Measurements from ENCODE around the gene SKI. TPM values are rescaled to one million over a fixed set of nuclear protein-coding genes. Genes with fewer than 3 reads are reported as not detected.

The SKI gene
- total RNA-seq, 4 donors from 2014 or later = 60.2 to 157 (median 79.0) TPM

- no peak for ATAC-seq
- TF ChIP-seq CTCF (IDR thresholded peaks at IDR 0.05) (no peak), EP300 (IDR thresholded peaks at IDR 0.05) (no peak), POLR2A (IDR thresholded peaks at IDR 0.05) (no peak), POLR2AphosphoS5 (IDR thresholded peaks at IDR 0.05) (no peak)
- H3K36me3 ChIP-seq = peaks cover 0 to 41% of the 10 kb centered on the region in 2 donors
- WGBS, 2 donors (ENCODE audit: low coverage in 1 of 2) = 92% methylated on average over 2 of the region's 14 CpGs; no CpG with 5 or more reads in 1 of the 2 donors
- H3K4me1 ChIP-seq = no peaks in the 10 kb centered on the region
- no peak overlapping the region for H3K27ac ChIP-seq
- no peak overlapping the region for H3K4me3 ChIP-seq
- no peaks in the 10 kb centered on the region for H3K27me3 ChIP-seq
- H3K9me3 ChIP-seq = no peaks in the 10 kb centered on the region
Observed at GRCh38 chr1:2181271-2181670, 46.8 kb upstream of the SKI start.

- Histone ChIP-seq H3K27me3 (no peaks in the 10 kb centered on the region), H3K9me3 (no peaks in the 10 kb centered on the region)
- ATAC-seq = no peak
Observed at GRCh38 chr1:2181752-2182151, 46.4 kb upstream of the SKI start.

GRCh38 chr1:2182376-2182775 lies 45.7 kb upstream of the SKI start:
- WGBS, 2 donors (ENCODE audit: low coverage in 1 of 2) = no CpG with 5 or more reads among the region's 13 CpGs
- Histone ChIP-seq H3K36me3 (peaks cover 0 to 49% of the 10 kb centered on the region in 2 donors), H3K4me1 (no peaks in the 10 kb centered on the region), H3K9me3 (no peaks in the 10 kb centered on the region), H3K27me3 (no peaks in the 10 kb centered on the region), H3K27ac (no peak overlapping the region), H3K4me3 (no peak overlapping the region)
- TF ChIP-seq POLR2AphosphoS5 (IDR thresholded peaks at IDR 0.05) (no peak), CTCF (IDR thresholded peaks at IDR 0.05) (no peak)
- ATAC-seq = no peak

More at GRCh38 chr1:2181752-2182151, 46.4 kb upstream of the SKI start:
- H3K4me1 ChIP-seq = no peaks in the 10 kb centered on the region
- H3K4me3 ChIP-seq = no peak overlapping the region
- TF ChIP-seq CTCF (IDR thresholded peaks at IDR 0.05) = no peak
- TF ChIP-seq POLR2A (IDR thresholded peaks at IDR 0.05) = no peak
- TF ChIP-seq POLR2AphosphoS5 (IDR thresholded peaks at IDR 0.05) = no peak
- TF ChIP-seq EP300 (IDR thresholded peaks at IDR 0.05) = no peak
- 71 to 96% methylated on average over 5 to 9 of the region's 11 CpGs for WGBS, 2 donors (ENCODE audit: low coverage in 1 of 2)
- H3K36me3 ChIP-seq = peaks cover 0 to 46% of the 10 kb centered on the region in 2 donors
- no peak overlapping the region for H3K27ac ChIP-seq

GRCh38 chr1:2183937-2184334 lies 44.2 kb upstream of the SKI start:
- Histone ChIP-seq H3K27me3 (no peaks in the 10 kb centered on the region), H3K9me3 (no peaks in the 10 kb centered on the region), H3K4me3 (no peak overlapping the region), H3K4me1 (peaks cover 0 to 2% (median 0%) of the 10 kb centered on the region in 3 donors), H3K27ac (no peak overlapping the region), H3K36me3 (peaks cover 0 to 37% of the 10 kb centered on the region in 2 donors)
- WGBS, 2 donors (ENCODE audit: low coverage in 1 of 2) = 93% methylated on average over 3 of the region's 15 CpGs; no CpG with 5 or more reads in 1 of the 2 donors
- TF ChIP-seq POLR2A (IDR thresholded peaks at IDR 0.05) (no peak), EP300 (IDR thresholded peaks at IDR 0.05) (no peak), POLR2AphosphoS5 (IDR thresholded peaks at IDR 0.05) (no peak), CTCF (IDR thresholded peaks at IDR 0.05) (no peak)
- ATAC-seq = no peak

GRCh38 chr1:2184531-2184930 lies 43.6 kb upstream of the SKI start:
- WGBS, 2 donors (ENCODE audit: low coverage in 1 of 2) = no CpG with 5 or more reads among the region's 18 CpGs
- H3K27ac ChIP-seq = no peak overlapping the region
- no peak overlapping the region for H3K4me3 ChIP-seq
- peaks cover 0 to 5% (median 0%) of the 10 kb centered on the region in 3 donors for H3K4me1 ChIP-seq
- H3K36me3 ChIP-seq = peaks cover 0 to 37% of the 10 kb centered on the region in 2 donors
- no peak for ATAC-seq
- no peak for TF ChIP-seq EP300 (IDR thresholded peaks at IDR 0.05)
- no peak for TF ChIP-seq CTCF (IDR thresholded peaks at IDR 0.05)
- TF ChIP-seq POLR2AphosphoS5 (IDR thresholded peaks at IDR 0.05) = no peak
- TF ChIP-seq POLR2A (IDR thresholded peaks at IDR 0.05) = no peak
- H3K9me3 ChIP-seq = no peaks in the 10 kb centered on the region
- no peaks in the 10 kb centered on the region for H3K27me3 ChIP-seq
